NT2/D1 (cell line): ENCODE measurements around the gene ZSWIM5.

ENCODE experiments used
- DNase-seq: peaks from one replicate; pipeline ENCODE4 v3.0.0-alpha.2; 2011; ENCODE audit warnings: low read depth, low spot score
- H3K27me3 ChIP-seq: 2 replicates; pipeline ENCODE4 v1.6.0; 2011; ENCODE audit warnings: mild to moderate bottlenecking; ENCODE audit not compliant: insufficient read length, insufficient read depth
- H3K36me3 ChIP-seq: 2 replicates; pipeline ENCODE4 v1.6.1; 2011; ENCODE audit warnings: mild to moderate bottlenecking, low read length, mixed read lengths; ENCODE audit not compliant: insufficient read depth, insufficient read length
- H3K4me1 ChIP-seq: 2 replicates; pipeline ENCODE4 v1.5.1; 2011; ENCODE audit not compliant: insufficient read depth, insufficient read length
- H3K4me3 ChIP-seq: 2 replicates; pipeline ENCODE4 v1.5.1; 2011; ENCODE audit warnings: low read depth; ENCODE audit not compliant: insufficient read length
- H3K9ac ChIP-seq: 2 replicates; pipeline ENCODE4 v1.6.0; 2011; ENCODE audit warnings: low read depth; ENCODE audit not compliant: insufficient read length
- H3K9me3 ChIP-seq: 2 replicates; pipeline ENCODE4 v1.5.1; 2011; ENCODE audit warnings: mild to moderate bottlenecking, low read length; ENCODE audit not compliant: insufficient read depth
- SUZ12 ChIP-seq: IDR thresholded peaks from 2 replicates; pipeline ENCODE4 v1.6.1; 2011; ENCODE audit not compliant: insufficient read length, insufficient read depth; ENCODE audit errors: extremely low read depth
- YY1 ChIP-seq: IDR thresholded peaks from 2 replicates; pipeline ENCODE4 v1.6.1; 2011; ENCODE audit not compliant: insufficient read length, insufficient read depth
- ZNF274 ChIP-seq: IDR thresholded peaks from 2 replicates; pipeline ENCODE4 v1.6.1; 2011; ENCODE audit warnings: mild to moderate bottlenecking, low read depth, low read length

The ZSWIM5 gene

GRCh38 chr1:44970317-44970716 is 236.1 kb downstream of the ZSWIM5 start:
- TF ChIP-seq ZNF274 = no peak
- no peak for TF ChIP-seq YY1
- TF ChIP-seq SUZ12 = no peak
- Histone ChIP-seq H3K4me1 (no peaks in the 10 kb centered on the region), H3K9me3 (no peaks in the 10 kb centered on the region), H3K4me3 (no peak overlapping the region), H3K9ac (no peak overlapping the region), H3K27me3 (no peaks in the 10 kb centered on the region), H3K36me3 (peaks cover 37% of the 10 kb centered on the region)
- no peak for DNase-seq
